ENCODE results near the gene ACADVL. TPM values are rescaled to one million over a fixed set of nuclear protein-coding genes. Genes with fewer than 3 reads are reported as not detected.

Gene ACADVL
- total RNA-seq, 2 donors from 2014 or later, result 589 to 593 TPM

GRCh38 chr17:7240375-7240774, 20.6 kb downstream of the ACADVL start:
- Histone ChIP-seq H3K9me3 (no peaks in the 10 kb centered on the region), H3K27ac (peak overlapping the region; percentile 98), H3K27me3 (replicated peaks; ENCODE audit: insufficient read depth) (no peaks in the 10 kb centered on the region), H3K4me1 (replicated peaks) (peaks cover 14% of the 10 kb centered on the region), H3K36me3 (peaks cover 0 to 12% of the 10 kb centered on the region in 2 donors), H3K4me3 (peak overlapping the region in 1 of 2 donors; percentile 76)
- intact Hi-C loops (cut with DNase I), result no loop called here
- WGBS, result 64% methylated on average over 4 of the region's 4 CpGs
- no peak for TF ChIP-seq CTCF (IDR thresholded peaks at IDR 0.05)
- no peak for TF ChIP-seq POLR2AphosphoS5 (IDR thresholded peaks at IDR 0.05)
- TF ChIP-seq POLR2A (IDR thresholded peaks at IDR 0.05), result no peak
- no peak for DNase-seq (ENCODE audit: low spot score)

- intact Hi-C loops (cut with DNase I), result no loop called here
- no peak for DNase-seq (ENCODE audit: low spot score)
- Histone ChIP-seq H3K4me3 (peak overlapping the region; percentile 76 to 84), H3K27ac (peak overlapping the region; percentile 98), H3K36me3 (peaks cover 0 to 18% of the 10 kb centered on the region in 2 donors), H3K4me1 (replicated peaks) (peaks cover 14% of the 10 kb centered on the region), H3K27me3 (replicated peaks; ENCODE audit: insufficient read depth) (no peaks in the 10 kb centered on the region), H3K9me3 (no peaks in the 10 kb centered on the region)
- 23% methylated on average over 9 of the region's 9 CpGs for WGBS
- no peak for TF ChIP-seq CTCF (IDR thresholded peaks at IDR 0.05)
- no peak for TF ChIP-seq POLR2AphosphoS5 (IDR thresholded peaks at IDR 0.05)
These were observed 21.5 kb downstream of the ACADVL start for GRCh38 chr17:7241090-7241733.

- H3K4me1 ChIP-seq (replicated peaks), result peaks cover 14% of the 10 kb centered on the region
- DNase-seq (ENCODE audit: low spot score), result peak; percentile 93
- no peaks in the 10 kb centered on the region for H3K27me3 ChIP-seq (replicated peaks; ENCODE audit: insufficient read depth)
- peak within 1 kb of the TSS; percentile 76 to 84 for H3K4me3 ChIP-seq
- under 1% methylated on average over 58 of the region's 62 CpGs for WGBS
- intact Hi-C loops (cut with DNase I), result no loop called here
- peaks cover 0 to 18% of the 10 kb centered on the region in 2 donors for H3K36me3 ChIP-seq
- peak; percentile 21 for TF ChIP-seq POLR2AphosphoS5 (IDR thresholded peaks at IDR 0.05)
- peak in 1 of 4 experiments; percentile 6 for TF ChIP-seq CTCF (IDR thresholded peaks at IDR 0.05)
- TF ChIP-seq POLR2A (IDR thresholded peaks at IDR 0.05), result peak; percentile 76
- peak within 1 kb of the TSS; percentile 98 for H3K27ac ChIP-seq
- no peaks in the 10 kb centered on the region for H3K9me3 ChIP-seq
These were observed 22.3 kb downstream of the ACADVL start, which contains the start of gene GABARAP for GRCh38 chr17:7241783-7242716. Gene GABARAP (minus strand): TSS chr17:7242449. CDS start chr17:7242330, 119 bp downstream.

GRCh38 chr17:7242717-7243452, 23.1 kb downstream of the ACADVL start:
- peak; percentile 95 for DNase-seq (ENCODE audit: low spot score)
- intact Hi-C loops (cut with DNase I), result no loop called here
- Histone ChIP-seq H3K9me3 (no peaks in the 10 kb centered on the region), H3K4me1 (replicated peaks) (peaks cover 14% of the 10 kb centered on the region), H3K4me3 (peak overlapping the region; percentile 76 to 84), H3K27ac (peak overlapping the region; percentile 98), H3K36me3 (peaks cover 0 to 18% of the 10 kb centered on the region in 2 donors), H3K27me3 (replicated peaks; ENCODE audit: insufficient read depth) (no peaks in the 10 kb centered on the region)
- peak in 2 of 4 experiments; percentile 40 to 41 for TF ChIP-seq CTCF (IDR thresholded peaks at IDR 0.05)
- peak; percentile 85 for TF ChIP-seq POLR2A (IDR thresholded peaks at IDR 0.05)
- peak; percentile 97 for TF ChIP-seq POLR2AphosphoS5 (IDR thresholded peaks at IDR 0.05)
- WGBS, result 1% methylated on average over 43 of the region's 49 CpGs
